IPS-15b (cell line): Measurements from ENCODE around the gene ZNF208.
"Not testable (repeated sequence)": the region's sequence is repeated elsewhere in the genome, so short reads cannot be mapped to it uniquely, and the experiment has no call there.

ENCODE experiments used
- H3K27me3 ChIP-seq: one replicate; pipeline ENCODE4 v1.6.1; 2013; ENCODE audit warnings: low read length; ENCODE audit not compliant: control insufficient read depth, insufficient read depth
- H3K36me3 ChIP-seq: one replicate; pipeline ENCODE4 v1.6.1; 2013; ENCODE audit warnings: low read length; ENCODE audit not compliant: control insufficient read depth, insufficient read depth
- H3K4me1 ChIP-seq: one replicate; pipeline ENCODE4 v1.6.1; 2013; ENCODE audit warnings: mild to moderate bottlenecking, low read length; ENCODE audit not compliant: control insufficient read depth, insufficient read depth
- H3K4me3 ChIP-seq: one replicate; pipeline ENCODE4 v1.5.1; 2013; ENCODE audit warnings: low read depth, low read length
- H3K9ac ChIP-seq: one replicate; pipeline ENCODE4 v1.6.1; 2013; ENCODE audit warnings: low read depth, mild to moderate bottlenecking, low read length
- H3K9me3 ChIP-seq: one replicate; pipeline ENCODE4 v1.6.1; 2013; ENCODE audit warnings: mild to moderate bottlenecking, low read length; ENCODE audit not compliant: control insufficient read depth, insufficient read depth

ZNF208 gene

DNA sequence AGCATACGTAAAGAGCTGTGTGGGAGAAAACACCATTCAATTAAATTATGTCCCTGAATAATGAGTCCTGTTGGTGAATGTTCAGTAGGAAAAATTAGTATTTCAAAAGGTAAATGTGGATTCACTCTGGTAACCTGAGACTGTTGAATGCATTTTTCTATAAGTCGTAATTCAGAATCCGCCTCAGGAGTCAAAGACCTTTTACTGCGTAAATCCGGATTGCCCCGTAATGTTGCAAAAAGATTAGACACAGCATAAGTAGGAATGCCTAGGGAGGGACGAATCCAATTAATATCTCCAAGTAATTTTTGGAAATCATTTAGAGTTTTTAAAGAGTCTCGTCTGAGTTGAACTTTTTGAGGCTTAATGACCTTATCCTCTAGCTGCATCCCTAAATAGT is 126.0 kb downstream of the ZNF208 start:
- not testable (repeated sequence) for H3K9me3 ChIP-seq, H3K9ac ChIP-seq, H3K36me3 ChIP-seq, H3K4me3 ChIP-seq, H3K4me1 ChIP-seq, H3K27me3 ChIP-seq

DNA sequence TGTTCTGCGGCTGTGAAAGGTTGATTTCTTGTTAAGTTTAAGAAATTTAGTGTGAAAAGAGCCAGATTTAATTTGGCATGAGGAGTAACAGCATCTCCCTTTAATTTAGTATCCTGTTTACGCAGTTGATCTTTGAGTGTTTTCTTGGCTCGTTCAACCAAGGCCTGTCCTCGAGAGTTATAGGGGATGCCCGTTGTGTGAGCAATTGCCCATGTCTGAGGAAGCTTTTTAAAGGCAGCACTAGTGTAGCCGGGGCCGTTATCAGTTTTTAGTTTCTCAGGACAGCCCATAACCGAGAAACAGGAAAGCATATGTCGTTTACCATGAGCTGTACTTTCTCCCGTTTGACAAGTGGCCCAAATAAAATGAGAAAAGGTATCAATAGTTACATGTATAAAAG is 127.2 kb downstream of the ZNF208 start:
- H3K9ac ChIP-seq = no peak overlapping the region
- no peaks in the 10 kb centered on the region for H3K4me1 ChIP-seq
- H3K27me3 ChIP-seq = no peaks in the 10 kb centered on the region
- peaks cover 6% of the 10 kb centered on the region for H3K9me3 ChIP-seq
- no peak overlapping the region for H3K4me3 ChIP-seq
- H3K36me3 ChIP-seq = no peaks in the 10 kb centered on the region
